Upper lobe of right lung (tissue), 1 donor: Measurements from ENCODE around the gene GOLGA3. TPM values are rescaled to one million over a fixed set of nuclear protein-coding genes. Genes with fewer than 3 reads are reported as not detected.

Experiments
- ATAC-seq: fragments of 200-7000 bp; cut with Tn5 transposase; one replicate; pipeline ENCODE4 v1.9.1; 2020; ENCODE audit warnings: mild to moderate bottlenecking, moderate library complexity
- DNase-seq: peaks from one replicate; pipeline ENCODE4 v3.0.0-alpha.2; 2020
- H3K27ac ChIP-seq: fragments of 200-600 bp; one replicate; pipeline ENCODE4 v1.8.0; 2022
- H3K27me3 ChIP-seq: fragments of 200-600 bp; one replicate; pipeline ENCODE4 v1.8.0; 2022; ENCODE audit warnings: mild to moderate bottlenecking
- H3K36me3 ChIP-seq: fragments of 200-600 bp; one replicate; pipeline ENCODE4 v1.8.0; 2022
- H3K4me1 ChIP-seq: fragments of 200-600 bp; one replicate; pipeline ENCODE4 v1.8.0; 2022
- H3K4me3 ChIP-seq: fragments of 200-600 bp; one replicate; pipeline ENCODE4 v1.8.0; 2022; ENCODE audit warnings: mild to moderate bottlenecking
- H3K9me3 ChIP-seq: fragments of 200-600 bp; one replicate; pipeline ENCODE4 v1.8.0; 2022
- intact Hi-C: fragments of 100-400 bp; cut with DNase I; formaldehyde crosslinking; loops from one replicate; pipeline ENCODE4 v1.11.0; 2022
- total RNA-seq: library from RNA; stranded (reverse); fragmentation: NEBNext Ultra II Directional; extraction: Animal tissue kit (Norgen Biotek cat#: 25700); gene quantifications from one replicate; pipeline ENCODE4 v1.2.1, GENCODE V29; 2021
- TF ChIP-seq, protein P1 (sequence below): fragments of 200-600 bp; IDR thresholded peaks from one replicate; pipeline ENCODE4 v1.8.0; 2022; ENCODE audit warnings: antibody characterized with exemption
- donor health status: DM: no; HTN: yes; CAD: no; lungs with severe emphysema.

GOLGA3 gene
- total RNA-seq, 1 donor from 2014 or later = 65.3 TPM

GRCh38 chr12:132803888-132804287, 24.8 kb downstream of the GOLGA3 start:
- TF ChIP-seq, protein P1, sequence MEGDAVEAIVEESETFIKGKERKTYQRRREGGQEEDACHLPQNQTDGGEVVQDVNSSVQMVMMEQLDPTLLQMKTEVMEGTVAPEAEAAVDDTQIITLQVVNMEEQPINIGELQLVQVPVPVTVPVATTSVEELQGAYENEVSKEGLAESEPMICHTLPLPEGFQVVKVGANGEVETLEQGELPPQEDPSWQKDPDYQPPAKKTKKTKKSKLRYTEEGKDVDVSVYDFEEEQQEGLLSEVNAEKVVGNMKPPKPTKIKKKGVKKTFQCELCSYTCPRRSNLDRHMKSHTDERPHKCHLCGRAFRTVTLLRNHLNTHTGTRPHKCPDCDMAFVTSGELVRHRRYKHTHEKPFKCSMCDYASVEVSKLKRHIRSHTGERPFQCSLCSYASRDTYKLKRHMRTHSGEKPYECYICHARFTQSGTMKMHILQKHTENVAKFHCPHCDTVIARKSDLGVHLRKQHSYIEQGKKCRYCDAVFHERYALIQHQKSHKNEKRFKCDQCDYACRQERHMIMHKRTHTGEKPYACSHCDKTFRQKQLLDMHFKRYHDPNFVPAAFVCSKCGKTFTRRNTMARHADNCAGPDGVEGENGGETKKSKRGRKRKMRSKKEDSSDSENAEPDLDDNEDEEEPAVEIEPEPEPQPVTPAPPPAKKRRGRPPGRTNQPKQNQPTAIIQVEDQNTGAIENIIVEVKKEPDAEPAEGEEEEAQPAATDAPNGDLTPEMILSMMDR = no peak
- intact Hi-C loops = no loop called here
- DNase-seq (no peak), ATAC-seq (no peak)
- H3K27me3 ChIP-seq = no peaks in the 10 kb centered on the region
- no peaks in the 10 kb centered on the region for H3K9me3 ChIP-seq
- peaks cover 90% of the 10 kb centered on the region for H3K36me3 ChIP-seq
- no peak overlapping the region for H3K4me3 ChIP-seq
- H3K27ac ChIP-seq = no peak overlapping the region
- no peaks in the 10 kb centered on the region for H3K4me1 ChIP-seq

DNA sequence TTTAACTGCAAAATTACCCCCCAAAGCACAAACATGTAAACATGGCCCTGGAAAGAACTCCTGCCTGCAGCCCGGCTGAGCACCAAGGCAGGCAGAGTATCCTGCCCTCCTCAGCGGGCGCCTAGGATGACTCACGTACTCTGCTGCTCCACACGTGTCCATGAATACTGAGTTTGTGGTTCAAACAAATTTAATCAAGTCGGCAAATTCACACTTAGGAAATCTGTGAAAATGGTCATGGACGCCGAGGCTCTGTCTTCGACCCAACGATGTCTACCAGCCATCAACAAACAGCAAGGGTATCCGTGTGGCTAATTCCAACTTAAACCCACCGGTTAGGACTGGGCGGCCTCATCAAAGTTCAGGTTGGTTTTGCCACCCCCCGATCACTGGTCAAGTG, 25.5 kb downstream of the GOLGA3 start:
- DNase-seq = no peak
- H3K4me3 ChIP-seq = no peak overlapping the region
- H3K27ac ChIP-seq = no peak overlapping the region
- no peaks in the 10 kb centered on the region for H3K9me3 ChIP-seq
- intact Hi-C loops = no loop called here
- H3K4me1 ChIP-seq = no peaks in the 10 kb centered on the region
- H3K36me3 ChIP-seq = peaks cover 90% of the 10 kb centered on the region
- TF ChIP-seq, protein P1 = no peak
- no peak for ATAC-seq
- no peaks in the 10 kb centered on the region for H3K27me3 ChIP-seq

DNA sequence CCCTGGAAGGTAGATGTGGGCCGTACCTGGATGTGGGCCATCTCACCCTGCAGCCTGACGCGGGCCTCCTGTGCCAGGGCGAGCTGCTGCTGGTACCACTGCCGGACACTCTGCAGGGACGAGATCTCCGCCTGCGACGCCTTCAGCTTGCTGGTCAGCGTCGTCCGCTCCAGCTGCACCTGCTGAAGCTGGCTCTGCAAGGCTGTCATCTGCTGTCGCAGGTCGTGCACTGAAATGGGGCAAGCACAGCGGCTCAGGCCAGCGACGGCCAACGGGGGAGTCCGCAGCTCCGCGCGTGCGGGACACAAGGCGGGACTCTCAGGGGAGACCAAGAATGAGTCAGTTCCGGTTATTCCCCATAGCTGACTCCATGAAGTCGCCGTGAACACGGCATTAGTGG, 26.9 kb downstream of the GOLGA3 start:
- ATAC-seq (no peak), DNase-seq (no peak)
- Histone ChIP-seq H3K27ac (no peak overlapping the region), H3K36me3 (peaks cover 92% of the 10 kb centered on the region), H3K4me3 (no peak overlapping the region), H3K4me1 (no peaks in the 10 kb centered on the region), H3K9me3 (no peaks in the 10 kb centered on the region), H3K27me3 (no peaks in the 10 kb centered on the region)
- TF ChIP-seq, protein P1 = no peak
- intact Hi-C loops = no loop called here

- no peak for ATAC-seq
- Histone ChIP-seq H3K4me1 (no peaks in the 10 kb centered on the region), H3K4me3 (no peak overlapping the region), H3K36me3 (peaks cover 94% of the 10 kb centered on the region), H3K27ac (no peak overlapping the region), H3K9me3 (no peaks in the 10 kb centered on the region), H3K27me3 (no peaks in the 10 kb centered on the region)
- intact Hi-C loops = no loop called here
- TF ChIP-seq, protein P1 = no peak
- no peak for DNase-seq
Measured at GRCh38 chr12:132798836-132799235, 29.8 kb downstream of the GOLGA3 start.

GRCh38 chr12:132797820-132798570, 30.7 kb downstream of the GOLGA3 start:
- Histone ChIP-seq H3K4me3 (no peak overlapping the region), H3K4me1 (no peaks in the 10 kb centered on the region), H3K27ac (no peak overlapping the region), H3K36me3 (peaks cover 89% of the 10 kb centered on the region), H3K9me3 (no peaks in the 10 kb centered on the region), H3K27me3 (no peaks in the 10 kb centered on the region)
- intact Hi-C loops = no loop called here
- ATAC-seq = no peak
- no peak for DNase-seq
- TF ChIP-seq, protein P1 = no peak
